Ovary (tissue), 3 donors: ENCODE results near the gene NCK2.

Source experiments
- EP300 ChIP-seq: sonication (generic); formaldehyde crosslinking; IDR thresholded peaks from one replicate; pipeline ENCODE4 v1.6.1; 2017; ENCODE audit warnings: antibody characterized with exemption
- POLR2A ChIP-seq: fragments of 450-650 bp; IDR thresholded peaks from one replicate; pipeline ENCODE4 v1.6.1; 2017; ENCODE audit warnings: antibody characterized with exemption, mild to moderate bottlenecking, moderate library complexity
- TF ChIP-seq, protein P1 (sequence below), 3 donors: fragments of 450-650 bp in 2 of 3; fragments of 200-600 bp in 1 of 3; IDR thresholded peaks; one replicate each; pipeline versions ENCODE4 v1.5.1 to v1.8.0; 2016 to 2022; ENCODE audit warnings: antibody characterized with exemption in 3 of 3, mild to moderate bottlenecking in 1 of 3
- donor health status: DM: no; HTN: no; CAD: no.

DNA sequence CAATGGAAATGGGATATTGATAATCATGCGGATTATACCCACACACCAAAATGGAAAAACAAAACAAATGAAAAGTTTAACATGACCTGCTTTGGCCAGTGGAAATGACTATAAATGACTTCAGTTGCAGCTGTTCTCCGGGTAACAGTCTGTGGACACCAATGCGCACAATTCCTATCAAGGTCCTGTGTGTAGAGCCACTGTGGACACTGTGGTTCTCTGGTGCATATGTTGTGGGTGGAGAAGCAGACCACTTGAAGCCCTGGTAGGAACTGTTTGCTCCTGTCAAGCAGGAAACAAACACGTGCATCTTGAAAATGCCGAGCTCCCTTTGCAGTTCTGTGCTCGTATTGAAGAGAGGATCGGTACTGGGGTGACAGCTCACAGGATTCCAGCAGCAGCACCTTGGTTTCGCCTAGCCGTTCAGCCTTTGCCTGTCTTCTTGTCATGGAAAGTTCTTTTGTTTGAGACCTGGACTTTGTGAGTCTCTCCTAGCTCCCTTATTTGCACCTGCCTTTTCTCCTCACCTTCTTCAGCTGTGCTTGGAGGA lies 32.9 kb downstream of the NCK2 start:
- TF ChIP-seq, protein P1, sequence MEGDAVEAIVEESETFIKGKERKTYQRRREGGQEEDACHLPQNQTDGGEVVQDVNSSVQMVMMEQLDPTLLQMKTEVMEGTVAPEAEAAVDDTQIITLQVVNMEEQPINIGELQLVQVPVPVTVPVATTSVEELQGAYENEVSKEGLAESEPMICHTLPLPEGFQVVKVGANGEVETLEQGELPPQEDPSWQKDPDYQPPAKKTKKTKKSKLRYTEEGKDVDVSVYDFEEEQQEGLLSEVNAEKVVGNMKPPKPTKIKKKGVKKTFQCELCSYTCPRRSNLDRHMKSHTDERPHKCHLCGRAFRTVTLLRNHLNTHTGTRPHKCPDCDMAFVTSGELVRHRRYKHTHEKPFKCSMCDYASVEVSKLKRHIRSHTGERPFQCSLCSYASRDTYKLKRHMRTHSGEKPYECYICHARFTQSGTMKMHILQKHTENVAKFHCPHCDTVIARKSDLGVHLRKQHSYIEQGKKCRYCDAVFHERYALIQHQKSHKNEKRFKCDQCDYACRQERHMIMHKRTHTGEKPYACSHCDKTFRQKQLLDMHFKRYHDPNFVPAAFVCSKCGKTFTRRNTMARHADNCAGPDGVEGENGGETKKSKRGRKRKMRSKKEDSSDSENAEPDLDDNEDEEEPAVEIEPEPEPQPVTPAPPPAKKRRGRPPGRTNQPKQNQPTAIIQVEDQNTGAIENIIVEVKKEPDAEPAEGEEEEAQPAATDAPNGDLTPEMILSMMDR (IDR thresholded peaks at IDR 0.05), result no peak
- TF ChIP-seq POLR2A (no peak), EP300 (no peak)
